Measurements from ENCODE around the gene HP1BP3. TPM values are rescaled to one million over a fixed set of nuclear protein-coding genes. Genes with fewer than 3 reads are reported as not detected.

Gene HP1BP3
- total and polyA plus RNA-seq, 2 of the 4 experiments (the other 2 are of a cell fraction), result 88.4 to 151 TPM

GRCh38 chr1:20834192-20834591 is 47.1 kb upstream of the HP1BP3 start:
- Histone ChIP-seq H3K36me3 (ENCODE audit: control insufficient read depth, insufficient read depth, low read length) (peaks cover 13% of the 10 kb centered on the region), H3K4me2 (ENCODE audit: low read depth, low read length) (no peak overlapping the region), H2BK20ac (ENCODE audit: low read depth, low read length) (no peak overlapping the region), H3K27me3 (ENCODE audit: control insufficient read depth, insufficient read depth, low read length) (no peaks in the 10 kb centered on the region), H2AFZ (replicated peaks; ENCODE audit: low read length, poor library complexity) (no peak overlapping the region), H3K4ac (ENCODE audit: low read depth, low read length) (no peak overlapping the region), H3K4me3 (ENCODE audit: insufficient read depth, low read depth, low read length) (no peak overlapping the region), H2BK120ac (ENCODE audit: low read depth, low read length) (no peak overlapping the region), H2AK9ac (replicated peaks; ENCODE audit: low read depth, low read length, poor library complexity) (no peak overlapping the region), H2AK5ac (ENCODE audit: low read depth, low read length) (no peak overlapping the region), H3K79me1 (ENCODE audit: low read depth in 1 of 2, low read length in 2 of 2) (peaks cover 14 to 23% of the 10 kb centered on the region in 2 experiments; a peak in 3 of 4 replicates), H3K18ac (ENCODE audit: low read depth, low read length) (no peak overlapping the region), H2BK15ac (ENCODE audit: low read depth, low read length) (no peak overlapping the region), H4K8ac (ENCODE audit: low read depth in 2 of 2, low read length in 2 of 2) (no peak overlapping the region), H3K9me3 (ENCODE audit: control insufficient read depth, insufficient read depth, low read length) (peaks cover 1% of the 10 kb centered on the region; the same call in 1 of the 2 replicates), H3K56ac (ENCODE audit: extremely low read depth, insufficient read depth, low read length) (no peak overlapping the region), H3K9ac (ENCODE audit: low read depth, low read length) (no peak overlapping the region), H3K27ac (ENCODE audit: insufficient read depth, low read length) (peak overlapping the region; percentile 59; the same call in 1 of the 2 replicates), H4K5ac (ENCODE audit: low read depth, low read length) (no peak overlapping the region), H2BK5ac (ENCODE audit: low read depth, low read length, poor library complexity, severe bottlenecking) (no peak overlapping the region), H3K4me1 (ENCODE audit: control insufficient read depth, insufficient read depth, low read length) (peaks cover 14% of the 10 kb centered on the region), H4K20me1 (ENCODE audit: insufficient read depth, low read length) (no peaks in the 10 kb centered on the region), H4K91ac (ENCODE audit: insufficient read depth, low read depth, low read length) (no peak overlapping the region), H3K23ac (ENCODE audit: low read depth, low read length) (no peak overlapping the region), H3K14ac (replicated peaks; ENCODE audit: low read depth, low read length) (no peak overlapping the region), H3K9me1 (ENCODE audit: insufficient read depth, low read length) (peaks cover 4% of the 10 kb centered on the region; the same call in 1 of the 2 replicates)
- intact Hi-C loops (cut with micrococcal nuclease) (no loop called here), in situ Hi-C loops (cut with MboI; ENCODE audit: low sequenced_read_pairs) (no loop called here), dilution Hi-C loops (cut with HindIII; ENCODE audit: low sequenced_read_pairs, unreplicated experiment) (no loop called here)
- TF ChIP-seq NFE2L2 (IDR thresholded peaks at IDR 0.05; ENCODE audit: low read depth, low read length), result no peak
- peak; percentile 53 for TF ChIP-seq CEBPB (IDR thresholded peaks at IDR 0.05; ENCODE audit: low read depth, low read length)
- ATAC-seq (ENCODE audit: low read depth) (peak; percentile 27; the same call in 1 of the 2 replicates), DNase-seq (no peak)
- no CpG with 5 or more reads among the region's 1 CpG for WGBS, 2 experiments (ENCODE audit: extremely low coverage in 2 of 2, insufficient read length in 1 of 2)
- ChIA-PET POLR2A (ENCODE audit: unreplicated experiment) (no interaction called here), CTCF (no interaction called here)
- no TSS peak for BruUV-seq (replicated peaks)
